PC-3 (cell line): ENCODE results near the gene TBX2. TPM values are rescaled to one million over a fixed set of nuclear protein-coding genes. Genes with fewer than 3 reads are reported as not detected.

ENCODE experiments used
- ATAC-seq: fragments of 200-7000 bp; cut with Tn5 transposase; 2 replicates; pipeline ENCODE4 v1.9.1; 2020; ENCODE audit warnings: mild to moderate bottlenecking, moderate library complexity
- BruUV-seq: library from RNA; stranded (reverse); fragments of 400-500 nt; replicated peaks from 2 replicates; lab custom pipeline; 2021; lab: Mats Ljungman, UMichigan
- CTCF ChIA-PET: fragments of 300-600 bp; sonication (Branson Sonifier 250); formaldehyde crosslinking; loops from one replicate; lab custom pipeline; 2022; ENCODE audit warnings: antibody characterized with exemption; lab: Charles Lee
- POLR2A ChIA-PET: fragments of 300-600 bp; sonication (Branson Sonifier 250); formaldehyde crosslinking; loops from one replicate; lab custom pipeline; 2022; ENCODE audit warnings: antibody characterized with exemption; ENCODE audit not compliant: unreplicated experiment; lab: Charles Lee
- DNase-seq: peaks from one replicate; pipeline ENCODE4 v3.0.0-alpha.2; 2015
- H2AFZ ChIP-seq: fragments of 300-600 bp; sonication (generic); 2 replicates; pipeline ENCODE4 v1.6.0; 2016; ENCODE audit warnings: antibody characterized with exemption, low read length
- H3F3A ChIP-seq: fragments of 300-600 bp; sonication (generic); one replicate; pipeline ENCODE4 v1.6.0; 2017; ENCODE audit warnings: antibody characterized with exemption, low read length, control low read depth, mild to moderate bottlenecking; ENCODE audit not compliant: unreplicated experiment
- H3K27ac ChIP-seq: fragments of 300-600 bp; sonication (generic); 2 replicates; pipeline ENCODE4 v1.5.1; 2016; ENCODE audit warnings: mild to moderate bottlenecking, low read length
- H3K27me3 ChIP-seq: fragments of 300-600 bp; sonication (generic); 2 replicates; pipeline ENCODE4 v1.6.1; 2016; ENCODE audit warnings: low read length, mixed read lengths
- H3K36me3 ChIP-seq: fragments of 300-600 bp; sonication (generic); 2 replicates; pipeline ENCODE4 v1.6.1; 2016; ENCODE audit warnings: low read depth, mixed run types, low read length, mixed read lengths
- H3K4me1 ChIP-seq: fragments of 300-600 bp; sonication (generic); 2 replicates; pipeline ENCODE4 v1.5.1; 2016; ENCODE audit warnings: low read length; ENCODE audit not compliant: insufficient read depth
- H3K4me2 ChIP-seq: fragments of 300-600 bp; sonication (generic); 2 replicates; pipeline ENCODE4 v1.6.0; 2016; ENCODE audit warnings: low read length
- H3K4me3 ChIP-seq: fragments of 300-600 bp; sonication (generic); 2 replicates; pipeline ENCODE4 v1.5.1; 2016; ENCODE audit warnings: mild to moderate bottlenecking, low read length, mixed read lengths
- H3K79me2 ChIP-seq: fragments of 300-600 bp; sonication (generic); 2 replicates; pipeline ENCODE4 v1.6.1; 2017; ENCODE audit warnings: low read length, mixed read lengths
- H3K9ac ChIP-seq: fragments of 300-600 bp; sonication (generic); 2 replicates; pipeline ENCODE4 v1.6.0; 2016; ENCODE audit warnings: mild to moderate bottlenecking, low read length
- H3K9me2 ChIP-seq: fragments of 300-600 bp; sonication (generic); replicated peaks from 2 replicates; pipeline ENCODE4 v1.6.1; 2016; ENCODE audit warnings: mixed run types, low read length, mixed read lengths
- H3K9me3 ChIP-seq: fragments of 300-600 bp; sonication (generic); 2 replicates; pipeline ENCODE4 v1.6.1; 2016; ENCODE audit warnings: low read length, mixed read lengths
- H4K20me1 ChIP-seq: fragments of 300-600 bp; sonication (generic); 2 replicates; pipeline ENCODE4 v1.6.1; 2016; ENCODE audit warnings: low read length, mixed read lengths
- CTCF ChIP-seq: fragments of 300-600 bp; sonication (generic); conservative IDR thresholded peaks from 2 replicates; pipeline ENCODE4 v1.5.1; 2017; ENCODE audit warnings: antibody characterized with exemption, low read depth, mild to moderate bottlenecking, low read length
- EZH2 ChIP-seq: fragments of 300-600 bp; sonication (generic); IDR thresholded peaks from one replicate; pipeline ENCODE4 v1.6.1; 2017; ENCODE audit warnings: antibody characterized with exemption, mild to moderate bottlenecking, low read length; ENCODE audit not compliant: unreplicated experiment
- EZH2phosphoT487 ChIP-seq: fragments of 300-600 bp; sonication (generic); IDR thresholded peaks from 2 replicates; pipeline ENCODE4 v1.6.1; 2018; ENCODE audit warnings: mild to moderate bottlenecking, antibody characterized with exemption, low read length, borderline replicate concordance
- intact Hi-C: fragments of 100-400 bp; cut with micrococcal nuclease; formaldehyde crosslinking; loops from 2 replicates; pipeline ENCODE4 v1.9.0; 2023
- total RNA-seq: library from RNA; depleted of rRNA; stranded (reverse); fragments of >200 nt; gene quantifications from 2 replicates; pipeline ENCODE4 v1.2.3, GENCODE V29; 2014

Gene TBX2
- total RNA-seq, 1 experiment from 2014 or later: 7.1 TPM

- BruUV-seq: no TSS peak
- H3K4me1 ChIP-seq: peaks cover 38% of the 10 kb centered on the region
- peak overlapping the region; percentile 29; the same call in 1 of the 2 replicates for H3K4me2 ChIP-seq
- no peak overlapping the region for H3K4me3 ChIP-seq
- H3K9me2 ChIP-seq: no peaks in the 10 kb centered on the region
- POLR2A ChIA-PET: interaction anchor here (0.6 kb wide), 1 partner anchor 290 kb away, joined by 4 read pairs; no protein-coding TSS in a partner anchor
- no peaks in the 10 kb centered on the region for H3F3A ChIP-seq
- TF ChIP-seq EZH2phosphoT487: no peak
- no peak for TF ChIP-seq EZH2
- TF ChIP-seq CTCF: no peak
- CTCF ChIA-PET: interaction anchor here (0.5 kb wide), 1 partner anchor 38 kb away, joined by 6 read pairs; no protein-coding TSS in a partner anchor
- DNase-seq (no peak), ATAC-seq (no peak)
- H3K27ac ChIP-seq: no peak overlapping the region
- intact Hi-C loops: no loop called here
- H3K9me3 ChIP-seq: no peaks in the 10 kb centered on the region
- no peaks in the 10 kb centered on the region for H3K36me3 ChIP-seq
- H4K20me1 ChIP-seq: no peaks in the 10 kb centered on the region
- no peak overlapping the region for H2AFZ ChIP-seq
- no peaks in the 10 kb centered on the region for H3K79me2 ChIP-seq
- H3K27me3 ChIP-seq: no peaks in the 10 kb centered on the region
- H3K9ac ChIP-seq: no peak overlapping the region
Measured at GRCh38 chr17:61360318-61360943, 39.2 kb upstream of the TBX2 start.

- CTCF ChIA-PET: no interaction called here
Measured at GRCh38 chr17:61361084-61361483, 38.6 kb upstream of the TBX2 start.

More at GRCh38 chr17:61361084-61361483, 38.6 kb upstream of the TBX2 start:
- TF ChIP-seq CTCF (no peak), EZH2 (no peak), EZH2phosphoT487 (no peak)
- no peaks in the 10 kb centered on the region for H3K79me2 ChIP-seq
- BruUV-seq: no TSS peak
- no peaks in the 10 kb centered on the region for H3F3A ChIP-seq
- H3K9me2 ChIP-seq: no peaks in the 10 kb centered on the region
- H3K9me3 ChIP-seq: no peaks in the 10 kb centered on the region
- ATAC-seq (no peak), DNase-seq (peak; percentile 77)
- H3K27me3 ChIP-seq: no peaks in the 10 kb centered on the region
- H3K36me3 ChIP-seq: no peaks in the 10 kb centered on the region
- no peak overlapping the region for H3K27ac ChIP-seq
- no peak overlapping the region for H3K9ac ChIP-seq
- no peak overlapping the region for H3K4me3 ChIP-seq
- POLR2A ChIA-PET: interaction anchor here (0.6 kb wide), 1 partner anchor 290 kb away, joined by 4 read pairs; no protein-coding TSS in a partner anchor
- H3K4me1 ChIP-seq: peaks cover 31% of the 10 kb centered on the region
- peak overlapping the region; percentile 29; the same call in 1 of the 2 replicates for H3K4me2 ChIP-seq
- 0 out of 2 replicates have a peak overlapping the region, but pooled peaks have one; percentile 9 for H2AFZ ChIP-seq
- intact Hi-C loops: no loop called here
- H4K20me1 ChIP-seq: no peaks in the 10 kb centered on the region
